Renal pelvis (tissue), 12 donors: ENCODE data around the gene CD79B. TPM values are rescaled to one million over a fixed set of nuclear protein-coding genes. Genes with fewer than 3 reads are reported as not detected.

Experiments used
- DNase-seq: peaks from one replicate; pipeline ENCODE4 v3.0.0-alpha.2; 2013
- long read RNA-seq, 16 experiments: transcript quantifications; one replicate each; lab custom pipeline, GENCODE V29; 2026
- polyA plus RNA-seq, 3 donors: library from polyadenylated mRNA; unstranded; fragments of 120-200 nt; gene quantifications; one replicate each; pipeline ENCODE4 v1.2.1, GENCODE V29; 2013; ENCODE audit not compliant: insufficient read length in 3 of 3

CD79B gene
- 1 to 10 TPM; 1.8 to 3.1 (median 2.3) TPM for polyA plus RNA-seq
- long read RNA-seq, donor 1, partial matches to known transcripts, result 0 of 2 reads
- long read RNA-seq, donor 1, other reads (novel, unspliced or antisense), result 0 of 2 reads
- long read RNA-seq, donor 2, partial matches to known transcripts, result 0 of 1 reads
- long read RNA-seq, donor 2, other reads (novel, unspliced or antisense), result 0 of 1 reads
- long read RNA-seq, donor 3, partial matches to known transcripts, result 0 of 1 reads
- long read RNA-seq, donor 3, other reads (novel, unspliced or antisense), result 0 of 1 reads
- long read RNA-seq, donor 4, partial matches to known transcripts, result 0 of 2 reads
- long read RNA-seq, donor 4, other reads (novel, unspliced or antisense), result 0 of 2 reads
- long read RNA-seq, donor 5, partial matches to known transcripts, result 0 of 2 reads
- long read RNA-seq, donor 5, other reads (novel, unspliced or antisense), result 0 of 2 reads
- long read RNA-seq, donor 6, result 0 reads
- long read RNA-seq, donor 7, partial matches to known transcripts, result 0 of 2 reads
- long read RNA-seq, donor 7, other reads (novel, unspliced or antisense), result 0 of 2 reads
- long read RNA-seq, donor 8, partial matches to known transcripts, result 0 of 3 reads
- long read RNA-seq, donor 8, other reads (novel, unspliced or antisense), result 0 of 3 reads
- long read RNA-seq, donor 9, partial matches to known transcripts, result 0 of 1 reads
- long read RNA-seq, donor 9, other reads (novel, unspliced or antisense), result 0 of 1 reads
- long read RNA-seq, donor 10, result 0 reads
- long read RNA-seq, donor 11, result 0 reads
- long read RNA-seq, donor 12, partial matches to known transcripts, result 0 of 2 reads
- long read RNA-seq, donor 12, other reads (novel, unspliced or antisense), result 0 of 2 reads
- long read RNA-seq, donor 13, partial matches to known transcripts, result 0 of 1 reads
- long read RNA-seq, donor 13, other reads (novel, unspliced or antisense), result 0 of 1 reads
- long read RNA-seq, donor 14, result 0 reads
- long read RNA-seq, donor 15, result 0 reads
- long read RNA-seq, donor 16, partial matches to known transcripts, result 0 of 2 reads
- long read RNA-seq, donor 16, other reads (novel, unspliced or antisense), result 0 of 2 reads

GRCh38 chr17:63931981-63932561, at the start of gene CD79B:
Gene CD79B, minus strand, starts transcription at chr17:63932331. Its CDS starts 70 bp downstream, at chr17:63932261.
- DNase-seq, result no peak

- no peak for DNase-seq
These were observed 46.4 kb upstream of the CD79B start for GRCh38 chr17:63978272-63979200.

- DNase-seq, result no peak
These were observed 44.6 kb upstream of the CD79B start for GRCh38 chr17:63976702-63977101.

GRCh38 chr17:63975541-63976092, 43.5 kb upstream of the CD79B start:
- DNase-seq, result no peak

GRCh38 chr17:63974594-63975192, 42.6 kb upstream of the CD79B start:
- DNase-seq, result no peak

- DNase-seq, result no peak
These were observed 41.9 kb upstream of the CD79B start for GRCh38 chr17:63973930-63974593.

- DNase-seq, result no peak
These were observed 41.1 kb upstream of the CD79B start for GRCh38 chr17:63973247-63973646.

- DNase-seq, result no peak
These were observed 40.7 kb upstream of the CD79B start, which contains the start of gene SCN4A for GRCh38 chr17:63972796-63973195. Gene SCN4A, minus strand, starts transcription at chr17:63972918. Its CDS starts 77 bp downstream, at chr17:63972841.

GRCh38 chr17:63969278-63969677, 37.1 kb upstream of the CD79B start:
- no peak for DNase-seq

- DNase-seq, result no peak
These were observed 35.8 kb upstream of the CD79B start for GRCh38 chr17:63967953-63968352.

- DNase-seq, result no peak
These were observed 34.6 kb upstream of the CD79B start for GRCh38 chr17:63966646-63967264.

- DNase-seq, result no peak
These were observed 31.0 kb upstream of the CD79B start for GRCh38 chr17:63963123-63963522.

GRCh38 chr17:63962298-63962744, 30.2 kb upstream of the CD79B start:
- DNase-seq, result no peak

GRCh38 chr17:63961355-63962212, 29.5 kb upstream of the CD79B start:
- DNase-seq, result no peak

- DNase-seq, result no peak
These were observed 28.3 kb upstream of the CD79B start for GRCh38 chr17:63960430-63960829.

- no peak for DNase-seq
These were observed 27.9 kb upstream of the CD79B start for GRCh38 chr17:63960006-63960405.

GRCh38 chr17:63956296-63956920, 24.3 kb upstream of the CD79B start:
- no peak for DNase-seq
